NCI-H187 treated with DMSO at 0.1 percent for 48 hours (cell line): Measurements from ENCODE around the gene REEP6.
"Not testable (repeated sequence)": the region's sequence is repeated elsewhere in the genome, so short reads cannot be mapped to it uniquely, and the experiment has no call there.

ENCODE experiments used
- DNase-seq: peaks from one replicate; lab custom pipeline; 2025; lab: John Stamatoyannopoulos, UW

REEP6 gene

GRCh38 chr19:1490311-1491113 lies 469 bp upstream of the REEP6 start, which contains the start of gene PCSK4:
PCSK4 (minus strand) TSS chr19:1490350; CDS start chr19:1490346, 4 bp downstream.
- DNase-seq = peak; percentile 99

DNA sequence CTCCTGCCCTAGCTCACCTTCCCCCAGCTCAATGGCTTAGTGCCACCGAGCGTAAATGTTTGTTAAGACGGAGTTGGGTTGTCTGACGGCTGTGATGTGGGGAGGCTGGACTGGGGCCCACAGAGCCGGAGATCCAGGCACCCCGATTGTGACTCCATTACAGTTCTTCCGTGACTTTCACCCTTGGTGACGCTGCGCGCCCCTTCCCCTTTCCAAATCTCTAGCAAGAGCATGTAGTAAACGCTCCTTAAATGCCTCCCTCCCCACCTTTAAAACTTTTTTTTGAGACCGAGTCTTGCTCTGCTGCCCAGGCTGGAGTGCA lies 829 bp downstream of the REEP6 start:
- no peak for DNase-seq

DNA sequence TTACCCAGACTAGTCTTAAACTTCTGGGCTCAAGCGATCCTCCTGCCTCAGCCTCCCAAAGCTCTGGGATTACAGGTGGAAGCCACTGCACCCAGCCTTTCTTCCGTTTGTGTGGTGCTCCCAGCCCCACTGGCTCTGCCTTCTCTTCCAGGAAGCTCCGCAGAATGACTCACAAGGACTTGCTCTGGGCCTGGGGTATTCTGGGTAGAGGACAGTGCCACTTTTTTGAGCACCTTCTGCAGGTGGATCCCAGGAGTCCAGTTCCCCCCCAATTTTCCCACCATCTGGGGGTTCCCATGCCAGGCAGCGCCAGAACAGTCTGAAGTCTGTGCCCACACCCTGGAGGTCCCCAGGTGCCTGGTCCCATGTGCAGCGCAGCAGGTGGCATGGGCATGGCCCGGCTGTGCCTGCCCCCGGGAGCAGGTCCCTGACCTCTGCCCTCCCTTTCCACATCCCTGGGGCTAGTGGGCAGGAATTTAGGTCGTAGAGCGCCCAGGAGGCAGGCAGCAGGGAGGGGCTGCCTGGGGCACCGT lies 1.6 kb downstream of the REEP6 start:
- DNase-seq = no peak

- DNase-seq = no peak
Measured at GRCh38 chr19:1494115-1494815, 3.3 kb downstream of the REEP6 start.

GRCh38 chr19:1495051-1495798 lies 4.2 kb downstream of the REEP6 start:
- no peak for DNase-seq

DNA sequence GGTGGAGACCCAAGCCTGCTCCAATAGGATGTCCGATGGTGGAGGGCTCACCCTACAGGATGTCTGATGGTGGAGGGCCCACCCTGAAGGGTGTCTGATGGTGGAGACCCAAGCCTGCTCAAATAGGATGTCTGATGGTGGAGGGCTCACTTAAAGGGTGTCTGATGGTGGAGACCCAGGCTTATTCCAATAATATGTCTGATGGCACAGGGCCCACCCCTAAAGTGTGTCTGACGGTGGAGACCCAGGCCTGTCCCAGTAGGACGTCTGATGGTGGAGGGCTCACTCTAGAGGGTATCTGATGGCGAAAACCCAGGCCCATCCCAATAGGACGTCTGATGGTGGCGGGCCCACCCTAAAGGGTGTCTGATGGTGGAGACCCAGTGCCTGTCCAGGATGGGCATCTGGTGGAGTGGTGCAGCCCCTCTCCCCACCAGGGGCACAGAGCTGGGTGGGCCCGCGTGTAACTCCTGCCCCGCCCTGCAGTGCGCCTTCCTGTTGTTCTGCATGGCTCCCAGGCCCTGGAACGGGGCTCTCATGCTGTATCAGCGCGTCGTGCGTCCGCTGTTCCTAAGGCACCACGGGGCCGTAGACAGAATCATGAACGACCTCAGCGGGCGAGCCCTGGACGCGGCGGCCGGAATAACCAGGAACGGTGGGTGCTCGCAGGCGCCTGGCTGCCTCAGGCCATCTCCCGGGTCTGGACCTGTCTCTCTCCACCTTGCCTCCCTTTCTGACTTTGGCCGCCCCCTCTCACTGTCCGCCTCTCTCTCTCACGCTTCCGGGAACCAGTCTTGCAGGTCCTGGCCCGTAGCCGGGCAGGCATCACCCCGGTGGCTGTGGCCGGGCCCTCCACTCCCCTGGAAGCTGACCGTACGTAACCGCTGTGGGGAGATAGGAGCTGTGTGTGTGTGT lies 5.1 kb downstream of the REEP6 start:
- DNase-seq = no peak

GRCh38 chr19:1496714-1497577 lies 6.0 kb downstream of the REEP6 start:
- DNase-seq = no peak

DNA sequence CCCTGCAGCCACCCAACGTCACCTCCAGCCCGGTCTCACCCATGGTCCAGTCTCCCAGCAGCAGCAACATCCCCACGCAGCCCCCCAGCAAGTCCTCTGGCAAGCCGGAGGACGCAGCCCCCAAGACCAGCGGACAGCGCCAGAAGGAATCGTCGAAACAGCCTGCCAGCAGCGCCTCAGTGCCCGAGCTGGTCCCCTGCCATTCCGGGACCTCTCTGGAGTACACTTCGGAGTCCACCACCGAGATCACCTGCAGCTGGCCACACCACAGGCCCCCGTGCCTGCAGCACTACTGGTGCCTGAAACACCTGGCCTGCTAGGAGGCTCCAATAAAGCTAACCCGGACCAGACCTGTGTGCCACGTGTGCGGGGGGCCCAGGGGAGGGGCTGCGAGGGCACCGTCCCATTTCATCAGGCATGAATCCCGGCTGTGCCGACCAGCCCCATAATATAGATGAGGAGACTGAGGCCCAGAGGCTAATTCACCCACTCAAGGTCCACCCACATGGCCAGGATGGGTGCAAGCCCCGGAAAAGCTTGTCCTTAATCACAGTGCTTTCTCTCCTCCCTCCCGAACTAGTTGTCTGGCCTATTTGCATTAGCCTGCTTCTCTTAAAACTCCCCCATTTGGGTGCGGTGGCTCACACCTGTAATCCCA lies 6.7 kb downstream of the REEP6 start:
- no peak for DNase-seq

GRCh38 chr19:1499231-1499630 lies 8.2 kb downstream of the REEP6 start:
- not testable (repeated sequence) for DNase-seq

- no peak for DNase-seq
Measured at GRCh38 chr19:1501200-1501595, 10.2 kb downstream of the REEP6 start.

DNA sequence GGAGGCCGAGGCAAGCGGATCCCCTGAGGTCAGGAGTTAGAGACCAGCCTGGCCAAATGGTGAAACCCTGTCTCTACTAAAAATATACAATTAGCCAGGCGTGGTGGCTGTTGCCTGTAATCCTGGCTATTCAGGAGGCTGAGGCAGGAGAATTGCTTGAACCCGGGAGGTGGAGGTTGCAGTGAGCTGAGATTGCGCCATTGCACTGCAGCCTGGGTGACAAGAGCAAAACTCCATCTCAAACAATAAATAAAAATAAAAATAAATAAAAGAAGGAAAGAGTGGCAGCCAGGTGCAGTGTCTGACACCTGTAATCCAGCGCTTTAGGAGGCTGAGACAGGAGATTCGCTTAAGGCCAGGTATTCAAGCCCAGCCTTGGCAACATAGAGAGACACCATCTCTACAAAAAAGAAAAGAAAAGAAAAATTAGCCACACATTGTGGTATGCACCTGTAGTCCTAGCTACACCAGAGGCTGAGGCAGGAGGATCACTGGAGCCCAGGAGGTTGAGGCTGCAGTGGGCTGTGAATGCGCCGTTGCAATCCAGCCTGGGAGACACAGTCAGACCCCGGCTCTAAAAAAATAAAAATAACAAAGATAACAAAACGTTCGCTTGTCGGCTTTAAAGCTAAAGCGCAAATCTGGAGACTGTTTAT lies 11.6 kb downstream of the REEP6 start:
- DNase-seq = no peak

DNA sequence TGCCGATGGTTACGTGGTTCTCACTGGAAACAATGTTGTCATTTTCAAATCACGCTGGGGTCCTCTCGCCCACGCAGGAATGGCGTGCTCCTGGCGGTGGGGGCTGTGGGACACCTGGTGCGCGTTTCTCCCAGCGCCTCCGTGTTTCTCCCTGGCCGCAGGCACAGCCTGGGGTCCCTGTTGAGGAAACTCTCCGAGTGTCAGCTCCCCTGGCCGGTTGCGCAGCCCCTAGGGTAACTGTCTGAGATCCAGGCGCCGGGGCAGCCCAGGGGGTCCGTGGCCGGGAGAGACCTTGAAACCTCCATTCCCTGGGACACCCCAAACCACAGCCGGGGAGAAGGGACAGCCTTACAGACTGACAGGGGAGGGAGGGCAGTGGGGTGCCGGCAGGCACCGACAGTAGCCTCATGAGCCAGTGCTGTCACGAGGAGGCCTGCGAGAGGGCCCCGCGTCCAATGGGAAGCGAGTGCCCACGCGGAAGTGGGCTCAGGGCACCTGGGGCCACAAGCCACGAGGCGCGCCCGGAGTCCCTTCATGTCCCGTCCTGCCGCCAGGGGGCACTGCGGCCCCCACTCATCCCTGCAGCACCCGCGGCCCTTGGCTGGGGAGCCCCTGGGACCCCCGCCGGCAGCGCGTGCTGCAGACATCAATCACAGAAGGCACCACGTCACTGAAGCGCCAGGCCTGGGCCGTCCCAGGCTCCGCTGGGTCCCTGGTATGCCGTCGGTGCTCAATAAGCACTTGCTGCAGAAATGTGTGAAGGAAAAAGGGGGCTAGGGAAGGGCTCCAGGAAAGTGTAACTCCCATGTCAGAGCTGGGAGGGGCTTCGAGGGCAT lies 12.3 kb downstream of the REEP6 start:
- no peak for DNase-seq

DNA sequence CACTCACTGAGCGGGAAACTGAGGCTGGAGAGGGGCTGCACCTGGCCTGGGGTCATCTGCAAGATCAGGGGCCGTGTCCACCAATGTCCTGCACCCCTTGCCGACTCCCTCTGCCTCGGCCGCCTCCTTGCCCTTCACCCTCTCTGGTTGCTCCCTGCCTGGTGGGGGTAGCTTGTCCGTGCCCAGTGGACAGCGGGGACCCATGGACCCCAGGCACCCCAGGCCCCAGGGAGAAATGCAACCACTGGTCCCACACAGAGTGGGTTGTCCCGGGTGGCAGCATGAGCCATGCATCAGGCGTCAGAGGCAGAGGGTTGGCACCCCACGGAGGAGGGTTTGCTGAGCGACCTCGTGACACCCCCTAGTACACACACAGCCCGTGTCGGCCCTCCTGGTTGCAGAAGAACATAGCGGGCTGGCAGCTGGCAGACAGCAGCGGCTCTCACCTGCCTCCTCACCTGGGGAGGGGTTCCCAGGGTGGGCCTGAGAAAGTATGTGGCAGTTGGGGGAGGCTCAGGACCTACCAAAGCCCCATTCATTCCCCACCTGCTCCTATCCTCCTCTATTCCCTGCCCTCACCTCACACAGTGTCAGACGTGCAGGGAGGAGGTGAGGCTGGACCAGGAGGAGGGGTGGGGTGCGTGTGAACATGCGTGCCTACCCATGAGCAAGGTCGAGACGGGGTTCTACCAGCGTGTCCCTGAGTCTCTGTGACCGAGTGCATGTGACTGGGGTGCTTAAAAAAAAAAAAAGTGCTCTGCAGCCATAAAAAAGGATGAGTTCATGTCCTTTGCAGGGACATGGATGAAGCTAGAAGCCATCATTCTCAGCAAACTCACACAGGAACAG lies 13.2 kb downstream of the REEP6 start:
- DNase-seq = no peak

DNA sequence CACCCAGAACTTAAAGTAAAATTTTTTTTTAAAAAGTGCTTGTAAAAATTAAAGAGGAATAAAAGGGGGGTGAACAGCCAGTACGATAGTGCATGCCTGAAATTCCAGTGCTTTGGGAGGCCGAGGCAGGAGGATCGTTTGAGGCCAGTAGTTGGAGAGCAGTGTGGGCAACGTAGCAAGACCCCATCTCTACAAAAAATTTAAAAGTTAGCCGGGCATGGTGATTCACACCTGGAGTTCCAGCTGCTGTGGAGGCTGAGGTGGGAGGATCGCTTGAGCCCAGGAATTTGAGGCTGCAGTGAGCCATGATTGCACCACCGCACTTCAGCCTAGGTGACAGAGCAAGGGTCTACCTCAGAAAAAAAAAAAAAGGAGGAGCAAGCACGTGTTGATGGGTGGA lies 14.0 kb downstream of the REEP6 start:
- no peak for DNase-seq

DNA sequence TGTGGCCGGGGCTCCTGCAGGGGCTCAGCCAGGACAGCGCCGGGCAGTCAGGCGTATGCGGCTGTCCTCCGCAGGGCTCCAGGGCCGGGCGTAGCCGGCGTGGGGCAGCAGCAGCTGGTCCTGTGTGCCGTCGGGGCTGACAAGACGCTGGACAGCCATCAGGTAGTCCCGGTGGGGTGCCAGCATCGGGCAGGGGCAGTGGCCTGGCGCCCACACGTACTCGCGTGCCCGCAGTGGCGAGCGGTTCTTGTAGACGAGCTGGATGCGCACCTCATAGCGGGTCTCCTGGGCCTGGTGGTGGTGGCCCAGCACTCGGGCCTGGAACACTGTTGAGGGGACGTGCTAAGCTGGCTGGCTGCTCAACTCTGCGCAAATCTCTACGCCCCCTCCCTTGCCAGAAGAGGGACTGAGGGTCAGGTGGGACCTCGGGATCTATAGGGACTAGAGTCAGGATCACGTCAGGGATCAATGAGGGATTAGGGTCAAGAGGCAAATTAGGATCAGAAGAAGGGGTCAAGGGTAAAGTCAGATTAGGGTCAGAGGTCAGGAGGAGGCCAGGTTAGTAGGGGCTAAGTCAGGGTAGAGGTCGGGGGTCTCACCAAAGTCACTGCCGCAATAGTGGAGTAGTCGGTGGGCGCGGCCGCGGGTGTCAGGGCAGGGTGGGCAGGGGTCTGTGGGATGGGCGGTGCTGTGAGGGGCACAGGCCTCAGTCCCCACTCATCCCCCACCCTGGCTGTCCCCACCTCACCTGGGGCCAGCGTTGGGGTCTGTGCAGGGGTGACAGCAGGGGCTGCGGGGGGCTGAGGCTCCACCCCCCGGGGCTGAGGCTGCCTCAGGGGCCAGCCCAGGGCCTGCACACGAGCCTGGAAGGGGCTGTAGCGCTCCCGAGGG lies 15.3 kb downstream of the REEP6 start:
- DNase-seq = no peak

DNA sequence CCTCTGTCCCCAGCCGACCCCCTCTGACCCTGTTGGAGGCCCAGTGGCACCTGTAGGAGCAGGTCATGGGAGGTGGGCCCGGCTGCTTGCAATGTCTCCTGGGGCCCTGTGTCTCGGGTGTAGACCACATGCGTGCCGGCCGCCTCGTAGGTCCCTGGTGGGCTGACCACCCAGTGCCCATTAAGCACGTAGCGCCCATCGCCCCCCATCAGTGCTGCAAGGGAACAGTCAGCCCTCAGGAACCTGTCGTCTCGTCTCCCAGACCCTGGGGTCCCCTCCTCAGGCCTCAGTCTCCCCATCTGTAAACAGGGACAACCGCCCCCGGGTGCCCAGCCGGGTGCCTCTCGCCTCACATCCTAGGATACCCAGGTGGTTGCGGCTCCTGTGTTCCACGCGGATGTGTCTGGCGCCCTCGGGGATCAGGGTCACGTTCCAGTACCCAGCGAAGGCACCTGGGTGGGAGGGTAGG lies 16.2 kb downstream of the REEP6 start:
- DNase-seq = no peak
